Skeletal muscle cell (primary cell): ENCODE measurements around the gene ABLIM3.

Source experiments
- DNase-seq: peaks from one replicate; pipeline ENCODE4 v3.0.0-alpha.2; 2010; ENCODE audit warnings: low read depth
- H3K4me3 ChIP-seq: 2 replicates; pipeline ENCODE4 v1.5.1; 2011; ENCODE audit warnings: low read depth, mild to moderate bottlenecking, control low read depth, low read length, moderate library complexity

Gene ABLIM3

GRCh38 chr5:149289301-149289700, 148.0 kb downstream of the ABLIM3 start:
- H3K4me3 ChIP-seq, result no peak overlapping the region
- no peak for DNase-seq

GRCh38 chr5:149294872-149295829, 153.9 kb downstream of the ABLIM3 start:
- no peak for DNase-seq
- no peak overlapping the region for H3K4me3 ChIP-seq

DNA sequence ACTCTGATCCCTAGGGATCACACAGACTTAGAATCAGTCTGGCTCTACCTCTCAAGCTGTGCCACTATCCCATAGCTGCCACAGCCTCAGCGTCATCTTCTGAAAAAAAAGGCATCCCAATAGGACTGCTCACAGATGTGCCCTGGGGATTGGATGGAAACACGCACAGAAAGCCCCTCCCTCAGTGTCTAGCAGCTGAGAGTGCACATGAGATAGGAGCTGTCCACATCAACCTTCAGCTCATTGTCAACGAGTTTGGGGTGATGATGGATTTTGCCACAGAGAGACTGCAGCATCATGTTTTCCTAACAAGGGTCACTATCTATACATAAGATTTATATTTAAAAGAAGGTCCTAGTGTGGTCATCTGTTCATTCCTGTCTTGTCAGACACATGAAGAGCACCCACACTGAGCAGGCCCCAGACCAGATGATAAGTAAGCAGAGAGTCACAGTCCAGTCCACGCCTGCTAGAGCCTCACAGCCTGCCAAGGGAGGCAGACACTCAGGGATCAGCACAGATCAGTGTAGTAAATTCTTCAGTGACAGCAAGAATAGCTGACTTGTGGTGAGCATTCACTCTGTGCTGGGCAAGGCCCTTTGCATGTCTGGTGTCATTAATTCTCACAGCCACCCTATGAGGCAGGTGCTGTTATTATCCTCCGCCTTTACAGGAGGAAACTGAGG, 156.2 kb downstream of the ABLIM3 start:
- no peak overlapping the region for H3K4me3 ChIP-seq
- DNase-seq, result no peak

- DNase-seq, result no peak
- no peak overlapping the region for H3K4me3 ChIP-seq
These were observed 156.9 kb downstream of the ABLIM3 start for GRCh38 chr5:149298163-149298562.

DNA sequence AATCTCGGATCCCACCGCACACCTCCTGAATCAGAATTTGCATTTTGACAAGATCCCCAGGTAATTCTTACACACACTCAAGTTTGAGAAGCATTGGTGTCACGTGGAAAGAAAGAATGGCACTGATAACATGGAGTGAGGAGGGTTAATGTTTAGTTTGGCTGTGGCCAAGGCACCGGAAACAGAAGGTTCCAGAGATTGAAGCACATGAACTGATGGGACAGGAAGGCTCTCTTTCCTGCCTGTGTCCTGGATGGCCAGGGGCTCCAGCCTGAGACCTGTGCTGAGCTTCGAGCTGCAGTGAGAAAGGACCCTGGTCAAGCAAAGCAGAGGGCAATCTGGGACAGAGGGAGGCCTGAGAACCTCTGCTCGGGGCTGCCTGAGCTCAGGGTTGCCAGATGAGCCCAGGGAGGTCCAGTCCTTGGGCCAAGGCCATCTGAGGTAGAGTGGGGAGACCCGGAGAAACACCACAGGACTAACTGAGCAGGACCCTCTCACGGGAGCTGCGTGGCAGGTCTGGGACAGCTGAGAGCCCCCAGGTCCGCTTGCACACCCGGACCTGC, 157.6 kb downstream of the ABLIM3 start:
- H3K4me3 ChIP-seq, result no peak overlapping the region
- no peak for DNase-seq

- DNase-seq, result no peak
- H3K4me3 ChIP-seq, result no peak overlapping the region
These were observed 158.3 kb downstream of the ABLIM3 start for GRCh38 chr5:149299451-149300054.

DNA sequence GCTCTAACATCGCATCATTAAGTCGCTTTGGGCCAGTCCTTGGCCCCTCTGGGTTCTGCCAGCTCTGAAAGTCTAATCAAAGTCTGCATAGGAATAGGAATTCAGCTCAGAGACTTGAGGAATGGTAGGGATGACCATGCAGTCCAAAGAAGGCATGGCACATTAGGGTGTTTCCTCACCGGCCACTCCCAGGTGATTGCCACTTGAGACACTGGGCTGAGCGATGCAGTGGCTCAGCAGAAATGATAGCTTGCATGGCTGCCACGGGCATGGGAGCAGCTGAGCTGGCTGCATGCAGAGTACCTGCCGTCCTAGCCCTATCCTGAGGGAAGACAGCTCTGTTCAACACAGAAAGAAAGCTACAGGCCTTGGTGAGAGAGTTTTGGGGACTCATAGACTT, 159.1 kb downstream of the ABLIM3 start:
- H3K4me3 ChIP-seq, result no peak overlapping the region
- no peak for DNase-seq

- H3K4me3 ChIP-seq, result no peak overlapping the region
- no peak for DNase-seq
These were observed 159.9 kb downstream of the ABLIM3 start for GRCh38 chr5:149301049-149301743.

DNA sequence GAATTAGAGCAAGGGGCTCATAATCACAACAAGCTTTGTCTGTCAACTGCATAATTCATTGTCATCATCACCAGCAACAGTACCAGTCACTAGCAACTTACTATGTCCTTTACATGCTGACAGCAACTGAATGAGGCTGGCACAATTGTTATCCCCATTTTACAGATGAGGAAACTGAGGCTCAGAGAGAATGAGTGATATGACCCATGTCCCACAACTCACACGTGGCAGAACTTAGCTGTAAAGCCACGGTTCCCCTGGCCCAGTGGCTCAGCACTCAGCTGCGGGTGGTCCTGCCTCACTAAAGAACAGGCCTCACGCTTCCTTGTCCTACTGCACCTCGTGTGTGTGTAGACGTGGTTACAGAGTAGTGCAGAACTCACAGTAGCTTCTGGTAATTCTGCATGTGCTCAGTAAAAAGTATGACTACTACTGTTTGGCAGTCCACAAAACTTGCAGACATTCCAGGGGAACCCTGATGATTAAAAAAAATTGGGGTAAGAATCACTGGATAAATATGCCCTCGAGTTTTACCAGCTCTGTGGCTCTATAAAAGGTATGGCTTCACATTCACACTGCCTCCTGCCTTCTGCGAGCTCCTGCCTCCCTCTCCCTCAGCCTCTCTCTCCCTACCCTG, 160.6 kb downstream of the ABLIM3 start:
- no peak for DNase-seq
- no peak overlapping the region for H3K4me3 ChIP-seq

DNA sequence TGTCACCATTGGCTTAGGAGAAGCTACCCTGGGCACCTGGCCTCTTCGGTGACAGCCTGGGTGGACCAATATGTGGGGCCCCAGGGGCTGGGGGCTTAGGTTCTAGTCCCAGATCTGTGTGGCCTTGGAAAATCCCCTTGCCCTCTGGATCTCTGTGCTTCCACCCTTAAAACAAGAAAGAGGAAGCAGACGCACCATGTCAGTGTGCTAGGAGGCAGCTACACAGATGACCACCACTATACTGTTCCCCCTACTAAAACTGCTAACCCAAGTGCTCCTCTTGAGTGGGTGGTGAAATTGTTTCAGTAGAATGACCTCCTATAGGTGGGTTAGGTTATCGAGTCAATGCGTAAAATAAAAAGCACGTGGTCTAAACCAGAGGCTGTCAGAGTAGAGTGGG, 161.3 kb downstream of the ABLIM3 start:
- DNase-seq, result no peak

DNA sequence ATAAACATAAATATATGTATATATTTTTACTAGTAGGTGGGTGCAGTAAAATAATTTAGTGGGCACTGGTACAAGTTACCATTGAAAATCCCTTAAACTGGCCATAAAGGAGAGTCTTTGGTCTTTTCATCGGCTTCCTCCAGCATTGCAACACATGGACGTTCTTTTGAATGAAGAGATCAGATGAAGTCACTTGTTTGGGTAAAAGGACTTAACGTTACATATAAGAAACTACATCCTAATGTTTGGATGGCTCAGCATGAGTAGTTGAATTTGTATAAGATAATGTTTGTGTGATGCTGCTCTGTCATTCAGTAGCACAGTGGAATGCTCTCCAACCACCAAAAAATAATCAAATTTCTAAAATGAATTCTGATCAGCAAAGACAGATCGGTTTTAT, 161.9 kb downstream of the ABLIM3 start:
- H3K4me3 ChIP-seq, result no peak overlapping the region
- DNase-seq, result no peak

More for the DNA sequence above, 161.3 kb downstream of the ABLIM3 start:
- no peak overlapping the region for H3K4me3 ChIP-seq

GRCh38 chr5:149304195-149305078, 163.1 kb downstream of the ABLIM3 start:
- no peak for DNase-seq
- no peak overlapping the region for H3K4me3 ChIP-seq

DNA sequence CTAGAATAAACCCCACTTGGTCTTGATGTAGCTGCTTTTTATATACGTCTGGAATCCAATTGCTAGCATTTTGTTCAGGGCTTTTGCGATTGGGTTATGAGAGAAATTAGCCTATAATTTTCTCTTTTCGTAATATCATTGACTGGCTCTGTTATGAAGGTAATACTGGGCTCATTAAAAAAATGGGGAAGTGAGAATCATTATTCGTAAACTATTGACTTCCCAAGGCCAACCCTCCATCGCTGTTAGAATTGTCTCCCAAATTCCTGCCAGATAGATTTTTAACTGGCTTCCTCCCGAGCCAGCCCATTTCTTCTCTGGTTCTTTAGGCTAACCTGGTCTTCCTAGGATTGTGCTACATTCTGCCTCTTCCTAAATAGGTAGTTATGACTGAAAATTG, 168.1 kb downstream of the ABLIM3 start:
- no peak overlapping the region for H3K4me3 ChIP-seq
- DNase-seq, result no peak
